ENCODE measurements around the gene FNIP1. TPM values are rescaled to one million over a fixed set of nuclear protein-coding genes. Genes with fewer than 3 reads are reported as not detected.
A peak's percentile ranks its signal among the peaks of the same experiment; 100 is the strongest.

Gene FNIP1
- total and polyA plus RNA-seq, 2 of the 13 experiments (the other 11 are each of a cell fraction or from before 2014, with no cell fraction given): 10.9 to 29.3 TPM

GRCh38 chr5:131630208-131630962 lies 166.4 kb downstream of the FNIP1 start (continued):
- TF ChIP-seq ZGPAT (CRISPR knock-in tag; IDR thresholded peaks at IDR 0.05) (peak; percentile 44; the same call in 1 of the 2 replicates), RFX5 (IDR thresholded peaks at IDR 0.05; ENCODE audit: low read depth, low read length) (no peak), CREB1 (IDR thresholded peaks at IDR 0.05) (no peak), CREB1 (CRISPR knock-in tag; IDR thresholded peaks at IDR 0.05) (peak; percentile 42; the same call in 1 of the 2 replicates), SRF (IDR thresholded peaks at IDR 0.05; ENCODE audit: low read depth, low read length) (no peak), ETV6 (CRISPR knock-in tag; conservative IDR thresholded peaks at IDR 0.05) (no peak), ZMYM2 (CRISPR knock-in tag; IDR thresholded peaks at IDR 0.05) (no peak), KDM2A (CRISPR knock-in tag; IDR thresholded peaks at IDR 0.05; ENCODE audit: borderline replicate concordance, low read depth) (no peak), MBD4 (IDR thresholded peaks at IDR 0.05; ENCODE audit: borderline replicate concordance, low read length) (peak; percentile 78; the same call in 1 of the 2 replicates), PRDM4 (CRISPR knock-in tag; IDR thresholded peaks at IDR 0.05; ENCODE audit: borderline replicate concordance) (no peak), EEA1 (CRISPR knock-in tag; IDR thresholded peaks at IDR 0.05; ENCODE audit: borderline replicate concordance) (no peak), ZBTB43 (CRISPR knock-in tag; conservative IDR thresholded peaks at IDR 0.05) (0 out of 2 replicates have a peak, but pooled peaks have one; percentile 39), MAFK (conservative IDR thresholded peaks at IDR 0.05 in 1 of 2, IDR thresholded peaks at IDR 0.05 in 1 of 2; ENCODE audit: low read length in 2 of 2) (no peak), SOX13 (IDR thresholded peaks at IDR 0.05) (no peak; the same call in 1 of the 2 replicates), SOX13 (CRISPR knock-in tag; conservative IDR thresholded peaks at IDR 0.05 in 1 of 2, IDR thresholded peaks at IDR 0.05 in 1 of 2) (peak in 1 of 2 experiments; percentile 83; a peak in 2 of 4 replicates), SAP130 (CRISPR knock-in tag; IDR thresholded peaks at IDR 0.05; ENCODE audit: low read depth) (peak; percentile 64; the same call in 1 of the 2 replicates), SMC3 (IDR thresholded peaks at IDR 0.05; ENCODE audit: low read length) (no peak), FOXP4 (CRISPR knock-in tag; IDR thresholded peaks at IDR 0.05) (peak; percentile 77), FOXK2 (IDR thresholded peaks at IDR 0.05) (peak; percentile 56; the same call in 1 of the 2 replicates), SMARCC2 (IDR thresholded peaks at IDR 0.05) (no peak), ATF2 (CRISPR knock-in tag; IDR thresholded peaks at IDR 0.05) (peak; percentile 37; the same call in 1 of the 2 replicates), ZNF883 (CRISPR knock-in tag; IDR thresholded peaks at IDR 0.05; ENCODE audit: not compliant biosample characterization) (no peak)

Data from HepG2 (cell line).